Kidney (tissue), 14 donors: ENCODE results near the gene INTS3. TPM values are rescaled to one million over a fixed set of nuclear protein-coding genes. Genes with fewer than 3 reads are reported as not detected.

Source experiments
- DNase-seq, 5 donors: peaks; one replicate each; pipeline ENCODE4 v3.0.0-alpha.2; 2013 to 2020
- FAIRE-seq: peaks from 2 replicates; lab custom pipeline; 2012; peaks lifted over from hg19 to GRCh38; lab: Jason Lieb, UNC
- H3K27ac ChIP-seq, 2 donors: one replicate each; pipeline ENCODE4 v1.7.0; 2013; ENCODE audit warnings: low read depth in 2 of 2, low read length in 2 of 2, inconsistent platforms in 1 of 2
- H3K27me3 ChIP-seq: one replicate; pipeline ENCODE4 v1.7.1; 2013; ENCODE audit warnings: low read length, inconsistent platforms; ENCODE audit not compliant: control insufficient read depth, insufficient read depth
- H3K36me3 ChIP-seq, 3 donors: one replicate each; pipeline versions ENCODE4 v1.7.0 to v1.7.1; 2013; ENCODE audit warnings: low read length in 3 of 3, control low read depth in 1 of 3, inconsistent platforms in 1 of 3; ENCODE audit not compliant: insufficient read depth in 3 of 3, control insufficient read depth in 2 of 3
- H3K4me1 ChIP-seq, 3 donors: one replicate each; pipeline versions ENCODE4 v1.7.0 to v1.7.1; 2013; ENCODE audit warnings: low read length in 3 of 3, inconsistent platforms in 1 of 3, low read depth in 1 of 3; ENCODE audit not compliant: control insufficient read depth in 2 of 3, insufficient read depth in 2 of 3
- H3K4me3 ChIP-seq, 3 donors: one replicate each; pipeline versions ENCODE4 v1.7.0 to v1.8.1; 2013; ENCODE audit warnings: low read length in 3 of 3, control low read depth in 1 of 3, inconsistent platforms in 1 of 3
- H3K9ac ChIP-seq, 3 donors: one replicate each; pipeline versions ENCODE4 v1.7.0 to v1.7.1; 2013; ENCODE audit warnings: low read length in 3 of 3, control low read depth in 1 of 3, inconsistent platforms in 1 of 3
- H3K9me3 ChIP-seq, 3 donors: one replicate each; pipeline versions ENCODE4 v1.7.0 to v1.7.1; 2013; ENCODE audit warnings: low read length in 3 of 3, control low read depth in 1 of 3, inconsistent platforms in 1 of 3; ENCODE audit not compliant: control insufficient read depth in 2 of 3, insufficient read depth in 1 of 3
- intact Hi-C: fragments of 100-400 bp; cut with DNase I; formaldehyde crosslinking; loops from one replicate; pipeline ENCODE4 v1.11.1; 2022
- polyA plus RNA-seq: library from polyadenylated mRNA; stranded (reverse); fragments of 350-450 nt; fragmentation: Illumina TruSeq; extraction: RNeasy Lipid Tissue Mini Kit (QIAGEN cat#74804); gene quantifications from one replicate; pipeline ENCODE4 v1.2.3, GENCODE V29; 2014; ENCODE audit warnings: low read depth, low replicate concordance; ENCODE audit not compliant: insufficient read depth
- total RNA-seq: library from RNA; stranded (reverse); fragmentation: NEBNext Ultra II Directional; extraction: Animal tissue kit (Norgen Biotek cat#: 25700); gene quantifications from one replicate; pipeline ENCODE4 v1.2.1, GENCODE V29; 2021
- TF ChIP-seq, protein P1 (sequence below): IDR thresholded peaks from 3 replicates; pipeline ENCODE4 v1.5.1; 2012; ENCODE audit warnings: mild to moderate bottlenecking, moderate library complexity, borderline replicate concordance; ENCODE audit not compliant: insufficient read depth; ENCODE audit errors: extremely low read depth
- donor health status: control.
- donor health status: control.
- donor health status: control.
- donor health status: control.
- donor health status: control.
- donor health status: DM: yes; HTN: yes; CAD: no.
- donor health status: Normal renal cell carcinoma (clear cell type).

INTS3 gene
- total and polyA plus RNA-seq, 2 donors from 2014 or later, result 42.7 to 74.8 TPM

DNA sequence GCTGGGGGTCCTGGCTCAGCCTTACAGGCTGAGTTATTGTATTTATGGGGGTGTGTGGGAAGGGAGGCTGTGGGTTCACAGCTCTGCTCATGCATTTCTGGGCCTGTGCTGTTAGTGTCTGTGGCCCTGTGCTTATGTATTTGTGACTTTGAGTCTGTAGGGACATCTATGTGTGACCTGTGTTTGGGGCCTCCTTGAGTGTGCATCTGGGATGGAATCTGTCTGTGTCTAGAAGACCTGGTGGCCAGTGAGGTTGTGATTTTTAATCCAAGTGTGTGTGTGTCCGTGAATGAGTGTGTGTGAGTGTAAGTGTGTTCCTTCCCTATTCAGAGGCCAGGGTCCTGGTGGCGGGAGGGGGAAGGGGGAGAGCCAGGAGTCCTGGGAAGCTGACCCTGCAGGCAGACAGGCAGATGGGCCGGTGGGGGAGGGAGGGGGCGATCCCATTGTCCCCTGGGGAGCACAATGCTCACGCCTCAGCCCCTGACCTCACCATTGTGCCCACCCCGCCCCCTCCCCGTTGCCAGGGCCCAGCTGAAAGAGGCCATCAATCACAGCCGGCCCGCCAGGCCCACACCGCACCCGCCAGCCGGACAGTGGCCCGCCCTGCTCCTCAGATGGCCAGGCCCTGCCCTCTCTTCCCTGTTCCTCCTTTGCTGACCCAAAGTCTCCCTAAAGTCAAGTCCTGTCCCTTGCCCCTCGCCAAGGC, 66.9 kb downstream of the INTS3 start:
- Histone ChIP-seq H3K4me3 (no peak overlapping the region), H3K36me3 (no peaks in the 10 kb centered on the region), H3K27me3 (no peaks in the 10 kb centered on the region), H3K9ac (no peak overlapping the region), H3K27ac (no peak overlapping the region), H3K4me1 (peaks cover 4 to 8% (median 4%) of the 10 kb centered on the region in 3 donors), H3K9me3 (no peaks in the 10 kb centered on the region)
- FAIRE-seq, result no peak
- DNase-seq, result peak in 4 of 5 donors; percentile 36 to 83 (median 59)
- intact Hi-C loops, result loop anchor here (10.0 kb wide), 1 partner anchor 190 kb away; the partner anchor contains the start of gene RAB13
- TF ChIP-seq, protein P1, sequence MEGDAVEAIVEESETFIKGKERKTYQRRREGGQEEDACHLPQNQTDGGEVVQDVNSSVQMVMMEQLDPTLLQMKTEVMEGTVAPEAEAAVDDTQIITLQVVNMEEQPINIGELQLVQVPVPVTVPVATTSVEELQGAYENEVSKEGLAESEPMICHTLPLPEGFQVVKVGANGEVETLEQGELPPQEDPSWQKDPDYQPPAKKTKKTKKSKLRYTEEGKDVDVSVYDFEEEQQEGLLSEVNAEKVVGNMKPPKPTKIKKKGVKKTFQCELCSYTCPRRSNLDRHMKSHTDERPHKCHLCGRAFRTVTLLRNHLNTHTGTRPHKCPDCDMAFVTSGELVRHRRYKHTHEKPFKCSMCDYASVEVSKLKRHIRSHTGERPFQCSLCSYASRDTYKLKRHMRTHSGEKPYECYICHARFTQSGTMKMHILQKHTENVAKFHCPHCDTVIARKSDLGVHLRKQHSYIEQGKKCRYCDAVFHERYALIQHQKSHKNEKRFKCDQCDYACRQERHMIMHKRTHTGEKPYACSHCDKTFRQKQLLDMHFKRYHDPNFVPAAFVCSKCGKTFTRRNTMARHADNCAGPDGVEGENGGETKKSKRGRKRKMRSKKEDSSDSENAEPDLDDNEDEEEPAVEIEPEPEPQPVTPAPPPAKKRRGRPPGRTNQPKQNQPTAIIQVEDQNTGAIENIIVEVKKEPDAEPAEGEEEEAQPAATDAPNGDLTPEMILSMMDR, result no peak

DNA sequence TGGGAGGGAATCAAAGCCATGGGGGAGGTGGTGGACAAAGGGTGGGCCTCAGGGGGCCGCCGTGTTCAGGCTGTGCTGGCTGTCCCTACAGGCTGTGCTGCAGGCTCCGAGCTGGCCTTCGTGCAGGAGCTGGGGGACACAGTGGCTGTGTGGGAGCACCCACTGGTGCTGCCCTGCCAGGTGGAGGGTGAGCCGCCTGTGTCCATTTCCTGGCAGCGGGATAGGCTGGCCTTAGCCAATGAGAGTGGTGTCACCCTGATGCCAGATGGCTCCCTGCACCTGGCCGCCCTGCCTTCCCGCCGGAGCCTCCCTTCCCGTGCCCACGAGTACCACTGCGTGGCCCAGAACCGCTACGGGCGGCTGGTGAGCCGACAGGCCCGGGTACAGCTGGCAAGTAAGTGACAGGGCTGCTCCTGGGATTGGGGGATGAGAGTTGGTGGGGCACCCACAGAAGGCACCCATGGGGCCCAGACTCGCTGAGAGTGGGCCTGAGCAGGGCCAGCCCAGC, 67.5 kb downstream of the INTS3 start:
- no peak overlapping the region for H3K9ac ChIP-seq
- FAIRE-seq, result no peak
- peak in 1 of 5 donors; percentile 61 for DNase-seq
- H3K27ac ChIP-seq, result no peak overlapping the region
- H3K36me3 ChIP-seq, result no peaks in the 10 kb centered on the region
- TF ChIP-seq, protein P1, result no peak
- H3K4me3 ChIP-seq, result no peak overlapping the region
- intact Hi-C loops, result loop anchor here (10.0 kb wide), 1 partner anchor 189 kb away; the partner anchor contains the start of gene RAB13
- no peaks in the 10 kb centered on the region for H3K9me3 ChIP-seq
- peaks cover 0 to 7% (median 4%) of the 10 kb centered on the region in 3 donors for H3K4me1 ChIP-seq
- no peaks in the 10 kb centered on the region for H3K27me3 ChIP-seq

DNA sequence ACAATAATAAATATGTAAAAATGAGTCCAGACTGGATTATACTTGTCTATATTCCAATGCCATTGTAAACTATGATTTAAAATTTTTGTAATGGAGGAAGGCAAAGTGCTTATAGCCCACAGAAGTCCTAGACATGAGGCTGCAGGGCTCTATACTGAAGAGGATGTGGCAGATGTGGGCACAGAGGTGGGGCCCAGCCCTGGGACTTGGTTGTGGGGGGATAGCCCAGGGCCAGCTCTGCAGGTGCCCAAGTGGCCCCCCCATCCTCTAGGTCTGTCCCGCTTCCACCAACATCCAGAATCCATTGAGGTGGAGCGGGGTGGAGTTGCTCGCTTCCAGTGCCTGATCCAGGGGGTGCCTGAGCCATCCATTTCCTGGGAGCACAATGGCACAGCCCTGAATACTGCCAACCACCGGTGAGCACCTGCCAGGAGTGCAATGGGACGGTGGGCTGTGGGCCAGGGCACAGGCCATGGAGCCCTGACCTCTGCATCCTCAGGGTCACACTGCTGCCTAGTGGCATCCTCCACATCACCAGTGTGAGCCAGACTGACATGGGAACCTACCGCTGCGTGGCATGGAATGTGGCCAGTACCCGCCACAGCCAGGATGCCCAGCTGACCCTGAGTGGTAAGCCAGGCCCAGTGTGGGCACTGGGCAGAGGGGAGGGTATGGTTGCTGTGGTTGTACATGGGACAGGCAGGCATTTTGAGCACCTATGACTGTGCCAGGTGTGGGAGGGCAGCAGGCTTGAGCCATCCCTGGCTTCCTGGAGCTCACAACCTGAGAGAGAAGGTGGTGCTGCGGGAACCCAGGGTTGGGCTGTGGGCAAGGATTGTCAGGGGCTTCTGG, 68.3 kb downstream of the INTS3 start:
- TF ChIP-seq, protein P1, result no peak
- DNase-seq, result peak in 1 of 5 donors; percentile 44
- Histone ChIP-seq H3K4me1 (peaks cover 0 to 3% (median 0%) of the 10 kb centered on the region in 3 donors), H3K36me3 (no peaks in the 10 kb centered on the region), H3K9me3 (no peaks in the 10 kb centered on the region), H3K27ac (no peak overlapping the region), H3K9ac (no peak overlapping the region), H3K27me3 (no peaks in the 10 kb centered on the region), H3K4me3 (no peak overlapping the region)
- intact Hi-C loops, result loop anchor here (10.0 kb wide), 1 partner anchor 189 kb away; the partner anchor contains the start of gene RAB13
- no peak for FAIRE-seq
